HepG2 (cell line): ENCODE measurements around the gene PTS. TPM values are rescaled to one million over a fixed set of nuclear protein-coding genes. Genes with fewer than 3 reads are reported as not detected.
A peak's percentile ranks its signal among the peaks of the same experiment; 100 is the strongest.

Experiments used
- ATF4 ChIP-seq, 2 experiments: fragments of 450-650 bp in 1 of 2; sonication (generic) in 1 of 2; formaldehyde crosslinking; IDR thresholded peaks; 2 replicates each; pipeline versions ENCODE4 v1.5.0 to v1.8.0; 2020 to 2022; ENCODE audit warnings: mild to moderate bottlenecking in 1 of 2, missing genetic modification reagents in 1 of 2
- ELF3 ChIP-seq: IDR thresholded peaks from 2 replicates; pipeline ENCODE4 v1.6.1; 2016; ENCODE audit warnings: missing genetic modification reagents, missing compliant biosample characterization
- ELK4 ChIP-seq: sonication (generic); formaldehyde crosslinking; IDR thresholded peaks from 2 replicates; pipeline ENCODE4 v1.9.0; 2021; ENCODE audit warnings: missing genetic modification reagents, borderline replicate concordance
- EP300 ChIP-seq, 3 experiments: sonication (generic) in 1 of 3; formaldehyde crosslinking in 1 of 3; IDR thresholded peaks; 2 replicates each; pipeline versions ENCODE4 v1.5.1 to v1.6.1; 2011 to 2020; ENCODE audit warnings: low read depth in 2 of 3, low read length in 2 of 3, borderline replicate concordance in 1 of 3, improper control_type of control experiment in 1 of 3, mild to moderate bottlenecking in 1 of 3, missing genetic modification reagents in 1 of 3, moderate library complexity in 1 of 3
- GATAD2A ChIP-seq: IDR thresholded peaks from 2 replicates; pipeline ENCODE4 v1.6.1; 2016
- NR1H2 ChIP-seq: sonication (generic); formaldehyde crosslinking; IDR thresholded peaks from 2 replicates; pipeline ENCODE4 v1.8.1; 2022; ENCODE audit warnings: low read depth, missing genetic modification reagents, borderline replicate concordance
- PAXIP1 ChIP-seq: sonication (generic); formaldehyde crosslinking; conservative IDR thresholded peaks from 2 replicates; pipeline ENCODE4 v1.4.0; 2020; ENCODE audit warnings: mild to moderate bottlenecking, missing genetic modification reagents, moderate library complexity
- RAD51 ChIP-seq: fragments of 450-650 bp; IDR thresholded peaks from 2 replicates; pipeline ENCODE4 v1.6.1; 2016; ENCODE audit warnings: borderline replicate concordance
- SMAD1 ChIP-seq: sonication (generic); formaldehyde crosslinking; IDR thresholded peaks from 2 replicates; pipeline ENCODE4 v1.4.0; 2020; ENCODE audit warnings: missing genetic modification reagents, low read depth, mild to moderate bottlenecking, borderline replicate concordance
- THAP9 ChIP-seq: sonication (generic); formaldehyde crosslinking; IDR thresholded peaks from 2 replicates; pipeline ENCODE4; 2020; ENCODE audit warnings: missing genetic modification reagents, mild to moderate bottlenecking, borderline replicate concordance
- ZNF280B ChIP-seq: sonication (generic); formaldehyde crosslinking; IDR thresholded peaks from 2 replicates; pipeline ENCODE4 v1.5.0; 2020; ENCODE audit warnings: missing genetic modification reagents, mild to moderate bottlenecking, borderline replicate concordance
- ZNF30 ChIP-seq: sonication (generic); formaldehyde crosslinking; IDR thresholded peaks from 2 replicates; pipeline ENCODE4 v1.5.0; 2020; ENCODE audit warnings: mild to moderate bottlenecking, missing genetic modification reagents
- ZXDC ChIP-seq: sonication (generic); formaldehyde crosslinking; IDR thresholded peaks from 2 replicates; pipeline ENCODE4 v1.5.0; 2020; ENCODE audit warnings: mild to moderate bottlenecking, missing genetic modification reagents
- polyA plus RNA-seq, 8 experiments: library from polyadenylated mRNA; depleted of rRNA in 3 of 8; stranded (reverse) in 7 of 8; unstranded in 1 of 8; fragments of >200 nt; fragmentation: Illumina TruSeq in 4 of 8; extraction: Trizol in 4 of 8; gene quantifications; 2 replicates each; pipeline versions ENCODE4 v1.2.1 to v1.2.3, GENCODE V29; 2011 to 2016; ENCODE audit warnings: low read depth in 4 of 8, missing spikeins in 1 of 8, mixed read lengths in 1 of 8; ENCODE audit not compliant: insufficient read depth in 1 of 8
- total RNA-seq, 5 experiments: library from RNA; depleted of rRNA; stranded (reverse); fragments of >200 nt; fragmentation: Illumina TruSeq; extraction: Trizol; gene quantifications; 2 replicates each; pipeline ENCODE4 v1.2.3, GENCODE V29; 2016; ENCODE audit warnings: low read depth in 1 of 5

PTS gene
- total and polyA plus RNA-seq, 2 of the 13 experiments (the other 11 are each of a cell fraction or from before 2014, with no cell fraction given) = 33.6 to 49.3 TPM

- TF ChIP-seq ZNF280B (CRISPR knock-in tag) (no peak), RAD51 (no peak), THAP9 (CRISPR knock-in tag) (no peak), SMAD1 (no peak), ELK4 (CRISPR knock-in tag) (no peak), NR1H2 (CRISPR knock-in tag) (no peak), PAXIP1 (CRISPR knock-in tag) (peak; percentile 54), ELF3 (CRISPR knock-in tag) (peak; percentile 23; the same call in 1 of the 2 replicates), EP300 (IDR thresholded peaks at IDR 0.05; ENCODE audit: low read depth in 2 of 2, low read length in 2 of 2) (peak in 1 of 2 experiments; percentile 51; a peak in 1 of 4 replicates), EP300 (CRISPR knock-in tag; IDR thresholded peaks at IDR 0.05; ENCODE audit: borderline replicate concordance) (no peak), ZNF30 (CRISPR knock-in tag) (no peak), GATAD2A (CRISPR knock-in tag) (no peak), ATF4 (CRISPR knock-in tag; IDR thresholded peaks at IDR 0.05) (no peak), ZXDC (CRISPR knock-in tag) (no peak)
Measured at GRCh38 chr11:112221274-112221835, 4.9 kb upstream of the PTS start (continued).
